Measurements from ENCODE around the gene ABLIM2.
"Not testable (repeated sequence)": the region's sequence is repeated elsewhere in the genome, so short reads cannot be mapped to it uniquely, and the experiment has no call there.

The ABLIM2 gene

DNA sequence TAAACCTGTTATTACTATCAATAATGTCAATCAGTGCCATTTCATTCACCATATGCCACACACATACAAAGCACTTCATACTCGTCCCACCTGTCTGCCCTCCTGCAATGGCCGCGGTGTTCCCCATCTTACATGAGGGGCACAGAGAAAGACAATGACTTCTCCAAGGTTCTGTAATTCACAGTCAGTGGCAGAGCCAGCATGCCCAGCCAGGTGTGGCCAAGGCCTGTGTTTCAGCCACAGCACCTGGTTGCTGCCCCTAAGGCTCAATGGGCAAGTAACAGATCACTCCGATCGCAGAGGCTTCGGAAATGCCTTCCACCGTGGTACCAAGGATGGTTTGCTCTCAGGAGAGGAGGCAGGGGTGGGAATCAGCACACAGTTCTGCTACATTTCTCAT, 229.9 kb downstream of the ABLIM2 start:
- FAIRE-seq (no peak), DNase-seq (ENCODE audit: insufficient read length, low spot score) (no peak)
- no peak for TF ChIP-seq CTCF (IDR thresholded peaks at IDR 0.05; ENCODE audit: insufficient read depth, missing control alignments)

- DNase-seq (ENCODE audit: insufficient read length, low spot score), result no peak
- no peak for TF ChIP-seq CTCF (IDR thresholded peaks at IDR 0.05; ENCODE audit: insufficient read depth, missing control alignments)
- no peak for FAIRE-seq
Measured at GRCh38 chr4:7926822-7927221, 231.8 kb downstream of the ABLIM2 start.

DNA sequence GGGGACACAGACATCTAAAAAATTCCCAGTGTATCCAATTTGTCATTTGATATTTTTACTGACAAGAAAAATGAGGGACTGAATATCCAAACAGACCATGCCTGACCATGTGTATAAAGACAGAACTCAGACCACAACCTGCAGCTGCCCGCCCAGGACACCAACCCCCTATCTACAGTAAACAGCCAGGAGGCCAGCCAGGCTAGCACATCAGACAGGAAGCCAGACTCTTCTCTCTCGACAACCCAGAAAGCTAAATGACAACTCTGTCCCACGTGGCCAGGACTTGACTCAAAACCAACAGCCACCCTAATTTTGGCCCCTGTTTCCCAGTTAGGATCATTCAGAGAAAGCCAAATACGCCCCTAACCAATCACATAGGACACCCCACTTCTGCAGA, 234.0 kb downstream of the ABLIM2 start:
- TF ChIP-seq CTCF (IDR thresholded peaks at IDR 0.05; ENCODE audit: insufficient read depth, missing control alignments), result no peak
- FAIRE-seq, result no peak

GRCh38 chr4:7924163-7924562, 234.4 kb downstream of the ABLIM2 start:
- TF ChIP-seq CTCF (IDR thresholded peaks at IDR 0.05; ENCODE audit: insufficient read depth, missing control alignments), result no peak
- FAIRE-seq (no peak), DNase-seq (ENCODE audit: insufficient read length, low spot score) (no peak)

More for the DNA sequence above, 234.0 kb downstream of the ABLIM2 start:
- DNase-seq (ENCODE audit: insufficient read length, low spot score), result no peak

GRCh38 chr4:7922466-7922865, 236.1 kb downstream of the ABLIM2 start:
- FAIRE-seq (no peak), DNase-seq (ENCODE audit: insufficient read length, low spot score) (no peak)
- TF ChIP-seq CTCF (IDR thresholded peaks at IDR 0.05; ENCODE audit: insufficient read depth, missing control alignments), result no peak

DNA sequence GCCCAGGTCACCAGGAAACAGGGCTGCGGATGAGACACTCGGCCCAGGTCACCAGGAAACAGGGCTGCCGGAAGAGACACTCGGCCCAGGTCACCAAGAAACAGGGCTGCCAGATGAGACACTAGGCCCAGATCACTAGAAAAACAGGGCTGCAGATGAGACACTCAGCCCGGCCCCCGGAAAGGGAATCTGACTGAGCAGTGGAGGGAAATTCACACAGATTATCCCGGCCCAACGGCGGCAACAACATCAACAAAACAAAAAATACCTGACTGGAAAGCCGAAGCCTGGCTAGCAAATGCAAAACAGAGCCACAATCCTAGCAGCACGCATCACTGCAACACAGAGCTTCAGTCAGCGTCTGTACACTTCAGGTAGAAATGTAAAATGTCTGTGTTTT, 239.6 kb downstream of the ABLIM2 start:
- FAIRE-seq (no peak), DNase-seq (ENCODE audit: insufficient read length, low spot score) (no peak)
- TF ChIP-seq CTCF (IDR thresholded peaks at IDR 0.05; ENCODE audit: insufficient read depth, missing control alignments), result no peak

DNA sequence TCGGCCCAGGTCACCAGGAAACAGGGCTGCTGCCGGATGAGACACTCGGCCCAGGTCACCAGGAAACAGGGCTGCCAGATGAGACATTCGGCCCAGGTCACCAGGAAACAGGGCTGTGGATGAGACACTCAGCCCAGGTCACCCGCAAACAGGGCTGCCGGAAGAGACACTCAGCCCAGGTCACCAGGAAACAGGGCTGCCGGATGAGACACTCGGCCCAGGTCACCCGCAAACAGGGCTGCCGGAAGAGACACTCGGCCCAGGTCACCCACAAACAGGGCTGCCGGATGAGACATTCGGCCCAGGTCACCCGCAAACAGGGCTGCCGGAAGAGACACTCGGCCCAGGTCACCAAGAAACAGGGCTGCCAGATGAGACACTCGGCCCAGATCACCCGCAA, 240.4 kb downstream of the ABLIM2 start:
- DNase-seq (ENCODE audit: insufficient read length, low spot score); FAIRE-seq: not testable (repeated sequence)

DNA sequence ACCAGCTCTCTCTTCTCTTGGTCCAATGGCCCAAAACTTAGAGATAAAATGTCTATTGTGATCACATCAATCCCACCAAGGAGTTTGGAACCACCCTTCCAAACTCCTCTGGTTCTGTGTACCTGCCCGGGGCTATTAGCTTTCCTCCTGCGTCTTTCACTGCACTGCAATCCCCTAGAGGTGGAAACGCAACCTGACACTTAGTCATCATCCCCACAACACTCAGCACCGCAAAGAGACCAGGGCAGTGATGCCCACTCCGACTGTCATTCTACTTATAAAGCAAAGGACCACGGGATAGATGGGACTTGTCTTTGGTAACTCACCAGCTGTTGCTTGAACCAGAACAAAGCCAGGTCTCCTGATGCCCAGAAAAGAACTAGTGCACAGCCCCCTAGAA, 240.9 kb downstream of the ABLIM2 start:
- TF ChIP-seq CTCF (IDR thresholded peaks at IDR 0.05; ENCODE audit: insufficient read depth, missing control alignments), result no peak

More for the DNA sequence above, 240.9 kb downstream of the ABLIM2 start:
- DNase-seq (ENCODE audit: insufficient read length, low spot score), result no peak
- FAIRE-seq, result no peak

Data from D721Med (cell line).